ENCODE data around the gene TSC22D3. TPM values are rescaled to one million over a fixed set of nuclear protein-coding genes. Genes with fewer than 3 reads are reported as not detected.

Gene TSC22D3
- total and polyA plus RNA-seq, 2 donors (not counting 1 experiment from before 2014, with no cell fraction given), result 24.2 to 51.5 TPM

GRCh38 chrX:107667426-107667825, 108.2 kb downstream of the TSC22D3 start:
- Histone ChIP-seq H3K4me2 (ENCODE audit: extremely low read depth, insufficient read depth, low read length) (no peak overlapping the region), H2AFZ (ENCODE audit: low read length) (no peak overlapping the region), H3K27ac (ENCODE audit: insufficient read depth, low read length) (no peak overlapping the region), H3K4me1 (ENCODE audit: control insufficient read depth, extremely low read depth, insufficient read depth, low read length) (no peaks in the 10 kb centered on the region), H3K4me3 (replicated peaks in 1 of 4; ENCODE audit: control extremely low read depth in 1 of 4, insufficient read depth in 1 of 4, low read depth in 3 of 4, low read length in 4 of 4) (no peak overlapping the region), H4K20me1 (ENCODE audit: control insufficient read depth, extremely low read depth, insufficient read depth, low read length) (no peaks in the 10 kb centered on the region), H3K27me3 (ENCODE audit: control insufficient read depth, insufficient read depth, low read length) (no peaks in the 10 kb centered on the region), H3K9me3 (ENCODE audit: control insufficient read depth, insufficient read depth, low read depth, low read length) (no peaks in the 10 kb centered on the region), H3K9ac (ENCODE audit: insufficient read depth, low read length) (no peak overlapping the region), H3K36me3 (ENCODE audit: control insufficient read depth, insufficient read depth, low read length) (no peaks in the 10 kb centered on the region), H3K79me2 (ENCODE audit: control insufficient read depth, insufficient read depth, low read length) (no peaks in the 10 kb centered on the region)
- DNase-seq (ENCODE audit: low read depth in 2 of 2), result no peak
- no peak for TF ChIP-seq CTCF (conservative IDR thresholded peaks at IDR 0.05 in 1 of 2, IDR thresholded peaks at IDR 0.05 in 1 of 2; ENCODE audit: low read depth in 1 of 2, low read length in 2 of 2)
- no peak for TF ChIP-seq EZH2 (IDR thresholded peaks at IDR 0.05; ENCODE audit: low read length, missing control alignments)

GRCh38 chrX:107666931-107667330, 108.7 kb downstream of the TSC22D3 start:
- no peak for DNase-seq (ENCODE audit: low read depth in 2 of 2)
- no peak overlapping the region for H3K4me3 ChIP-seq (replicated peaks in 1 of 4; ENCODE audit: control extremely low read depth in 1 of 4, insufficient read depth in 1 of 4, low read depth in 3 of 4, low read length in 4 of 4)
- no peaks in the 10 kb centered on the region for H3K9me3 ChIP-seq (ENCODE audit: control insufficient read depth, insufficient read depth, low read depth, low read length)
- H3K27ac ChIP-seq (ENCODE audit: insufficient read depth, low read length), result no peak overlapping the region
- no peak overlapping the region for H3K9ac ChIP-seq (ENCODE audit: insufficient read depth, low read length)
- H3K4me1 ChIP-seq (ENCODE audit: control insufficient read depth, extremely low read depth, insufficient read depth, low read length), result no peaks in the 10 kb centered on the region
- TF ChIP-seq EZH2 (IDR thresholded peaks at IDR 0.05; ENCODE audit: low read length, missing control alignments) (no peak), CTCF (conservative IDR thresholded peaks at IDR 0.05 in 1 of 2, IDR thresholded peaks at IDR 0.05 in 1 of 2; ENCODE audit: low read depth in 1 of 2, low read length in 2 of 2) (no peak)
- no peaks in the 10 kb centered on the region for H3K36me3 ChIP-seq (ENCODE audit: control insufficient read depth, insufficient read depth, low read length)
- H4K20me1 ChIP-seq (ENCODE audit: control insufficient read depth, extremely low read depth, insufficient read depth, low read length), result no peaks in the 10 kb centered on the region
- no peak overlapping the region for H2AFZ ChIP-seq (ENCODE audit: low read length)
- H3K27me3 ChIP-seq (ENCODE audit: control insufficient read depth, insufficient read depth, low read length), result no peaks in the 10 kb centered on the region
- no peaks in the 10 kb centered on the region for H3K79me2 ChIP-seq (ENCODE audit: control insufficient read depth, insufficient read depth, low read length)
- no peak overlapping the region for H3K4me2 ChIP-seq (ENCODE audit: extremely low read depth, insufficient read depth, low read length)

Other genes starting within 250 kb of the TSC22D3 start
- gene PRPS1, start 147.3 kb downstream of the TSC22D3 start, total RNA-seq, result 14.4 and 17.0 TPM in 2 replicates
- gene PRPS1, start 147.3 kb downstream of the TSC22D3 start, polyA plus RNA-seq, result 56.8 and 104 TPM in 2 replicates
- gene NCBP2L, start 1.9 kb upstream of the TSC22D3 start, total RNA-seq, result not detected in 2 replicates
- not detected in 2 replicates for gene NCBP2L, start 1.9 kb upstream of the TSC22D3 start, polyA plus RNA-seq
- gene MID2, start 50.1 kb upstream of the TSC22D3 start, total RNA-seq, result 17.2 and 17.5 TPM in 2 replicates
- gene MID2, start 50.1 kb upstream of the TSC22D3 start, polyA plus RNA-seq, result 6.5 and 11.8 TPM in 2 replicates
- not detected in 2 replicates for gene TEX13B, start 206.6 kb upstream of the TSC22D3 start, total RNA-seq
- gene TEX13B, start 206.6 kb upstream of the TSC22D3 start, polyA plus RNA-seq, result not detected in 2 replicates